IMR-90 (cell line): ENCODE data around the gene CCNQ.

Experiments used
- BHLHE40 ChIP-seq: fragments of 150-350 bp; IDR thresholded peaks from 2 replicates; pipeline ENCODE4 v1.6.1; 2016; ENCODE audit warnings: mild to moderate bottlenecking, low read depth, low read length
- CEBPB ChIP-seq: IDR thresholded peaks from 2 replicates; pipeline ENCODE4 v1.6.1; 2012; ENCODE audit warnings: low read depth, low read length, improper control_type of control experiment
- CHD1 ChIP-seq: IDR thresholded peaks from 2 replicates; pipeline ENCODE4 v1.6.1; 2012; ENCODE audit warnings: low read depth, low read length, improper control_type of control experiment
- CTCF ChIP-seq: conservative IDR thresholded peaks from 2 replicates; pipeline ENCODE4 v1.5.1; 2012; ENCODE audit warnings: mild to moderate bottlenecking, low read depth, low read length, improper control_type of control experiment
- FOS ChIP-seq: fragments of 150-350 bp; IDR thresholded peaks from 2 replicates; pipeline ENCODE4 v1.6.1; 2016; ENCODE audit warnings: low read depth, low read length
- MAZ ChIP-seq: IDR thresholded peaks from 2 replicates; pipeline ENCODE4 v1.6.1; 2012; ENCODE audit warnings: low read depth, mild to moderate bottlenecking, low read length, improper control_type of control experiment, moderate library complexity, borderline replicate concordance
- MXI1 ChIP-seq: IDR thresholded peaks from 2 replicates; pipeline ENCODE4 v1.6.1; 2012; ENCODE audit warnings: low read depth, mild to moderate bottlenecking, low read length, moderate library complexity, borderline replicate concordance
- POLR2A ChIP-seq: IDR thresholded peaks from 2 replicates; pipeline ENCODE4 v1.6.1; 2012; ENCODE audit warnings: mild to moderate bottlenecking, low read depth, low read length
- RAD21 ChIP-seq: IDR thresholded peaks from 2 replicates; pipeline ENCODE4 v1.6.1; 2012; ENCODE audit warnings: low read length, improper control_type of control experiment
- RFX5 ChIP-seq: IDR thresholded peaks from 2 replicates; pipeline ENCODE4 v1.8.0; 2012; ENCODE audit warnings: low read depth, mild to moderate bottlenecking, low read length, moderate library complexity
- SMC3 ChIP-seq: fragments of 150-350 bp; IDR thresholded peaks from 2 replicates; pipeline ENCODE4 v1.6.1; 2016; ENCODE audit warnings: low read depth, mild to moderate bottlenecking, antibody characterized with exemption, low read length, moderate library complexity
- USF2 ChIP-seq: fragments of 150-350 bp; IDR thresholded peaks from 2 replicates; pipeline ENCODE4 v1.6.1; 2017; ENCODE audit warnings: mild to moderate bottlenecking, antibody characterized with exemption, low read length, low read depth
- TF ChIP-seq, protein P1 (sequence below): fragments of 150-350 bp; IDR thresholded peaks from 2 replicates; pipeline ENCODE4 v1.6.1; 2016; ENCODE audit warnings: low read depth, mild to moderate bottlenecking, low read length, moderate library complexity, borderline replicate concordance

- TF ChIP-seq CTCF (no peak), SMC3 (no peak), POLR2A (no peak), RAD21 (no peak), FOS (no peak), USF2 (no peak), BHLHE40 (no peak), CEBPB (no peak), RFX5 (no peak), CHD1 (no peak), MAZ (no peak), MXI1 (no peak)
- TF ChIP-seq, protein P1, sequence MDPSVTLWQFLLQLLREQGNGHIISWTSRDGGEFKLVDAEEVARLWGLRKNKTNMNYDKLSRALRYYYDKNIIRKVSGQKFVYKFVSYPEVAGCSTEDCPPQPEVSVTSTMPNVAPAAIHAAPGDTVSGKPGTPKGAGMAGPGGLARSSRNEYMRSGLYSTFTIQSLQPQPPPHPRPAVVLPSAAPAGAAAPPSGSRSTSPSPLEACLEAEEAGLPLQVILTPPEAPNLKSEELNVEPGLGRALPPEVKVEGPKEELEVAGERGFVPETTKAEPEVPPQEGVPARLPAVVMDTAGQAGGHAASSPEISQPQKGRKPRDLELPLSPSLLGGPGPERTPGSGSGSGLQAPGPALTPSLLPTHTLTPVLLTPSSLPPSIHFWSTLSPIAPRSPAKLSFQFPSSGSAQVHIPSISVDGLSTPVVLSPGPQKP, result no peak
Observed at GRCh38 chrX:153595387-153595786, 3.6 kb downstream of the CCNQ start.
